ENCODE results near the gene KRTAP5-1.
"Not testable (repeated sequence)": the region's sequence is repeated elsewhere in the genome, so short reads cannot be mapped to it uniquely, and the experiment has no call there.

Gene KRTAP5-1

GRCh38 chr11:1584661-1585370, at the start of gene KRTAP5-1:
TSS of gene KRTAP5-1 (minus strand) at chr11:1585283. CDS start at chr11:1585249, 34 bp downstream.
- not testable (repeated sequence) for DNase-seq (ENCODE audit: low read depth, low spot score); H3K9me3 ChIP-seq (ENCODE audit: control insufficient read depth, insufficient read depth, low read length); H3K27me3 ChIP-seq (ENCODE audit: control insufficient read depth, insufficient read depth, low read length); H3K4me1 ChIP-seq (ENCODE audit: control insufficient read depth, insufficient read depth, low read length); H3K27ac ChIP-seq (ENCODE audit: low read length); H3K4me3 ChIP-seq (ENCODE audit: low read length); H3K36me3 ChIP-seq (ENCODE audit: control insufficient read depth, insufficient read depth, low read length)
- no CpG with 5 or more reads among the region's 9 CpGs for WGBS (ENCODE audit: insufficient coverage, insufficient read length)

GRCh38 chr11:1633864-1634263, 48.8 kb upstream of the KRTAP5-1 start:
- H3K4me3 ChIP-seq (ENCODE audit: low read length): no peak overlapping the region
- H3K27ac ChIP-seq (ENCODE audit: low read length): no peak overlapping the region
- H3K9me3 ChIP-seq (ENCODE audit: control insufficient read depth, insufficient read depth, low read length): no peaks in the 10 kb centered on the region
- WGBS (ENCODE audit: insufficient coverage, insufficient read length): no CpG with 5 or more reads among the region's 10 CpGs
- H3K4me1 ChIP-seq (ENCODE audit: control insufficient read depth, insufficient read depth, low read length): peaks cover 3% of the 10 kb centered on the region; the same call in 1 of the 2 replicates
- no peaks in the 10 kb centered on the region; the same call in 1 of the 2 replicates for H3K27me3 ChIP-seq (ENCODE audit: control insufficient read depth, insufficient read depth, low read length)
- H3K36me3 ChIP-seq (ENCODE audit: control insufficient read depth, insufficient read depth, low read length): no peaks in the 10 kb centered on the region
- no peak for DNase-seq (ENCODE audit: low read depth, low spot score)

- no peaks in the 10 kb centered on the region for H3K36me3 ChIP-seq (ENCODE audit: control insufficient read depth, insufficient read depth, low read length)
- no CpG with 5 or more reads among the region's 11 CpGs for WGBS (ENCODE audit: insufficient coverage, insufficient read length)
- no peak for DNase-seq (ENCODE audit: low read depth, low spot score)
- peaks cover 3% of the 10 kb centered on the region; the same call in 1 of the 2 replicates for H3K4me1 ChIP-seq (ENCODE audit: control insufficient read depth, insufficient read depth, low read length)
- no peak overlapping the region for H3K4me3 ChIP-seq (ENCODE audit: low read length)
- H3K9me3 ChIP-seq (ENCODE audit: control insufficient read depth, insufficient read depth, low read length): no peaks in the 10 kb centered on the region
- H3K27ac ChIP-seq (ENCODE audit: low read length): no peak overlapping the region
- no peaks in the 10 kb centered on the region; the same call in 1 of the 2 replicates for H3K27me3 ChIP-seq (ENCODE audit: control insufficient read depth, insufficient read depth, low read length)
Measured at GRCh38 chr11:1632053-1632714, 47.1 kb upstream of the KRTAP5-1 start.

DNA sequence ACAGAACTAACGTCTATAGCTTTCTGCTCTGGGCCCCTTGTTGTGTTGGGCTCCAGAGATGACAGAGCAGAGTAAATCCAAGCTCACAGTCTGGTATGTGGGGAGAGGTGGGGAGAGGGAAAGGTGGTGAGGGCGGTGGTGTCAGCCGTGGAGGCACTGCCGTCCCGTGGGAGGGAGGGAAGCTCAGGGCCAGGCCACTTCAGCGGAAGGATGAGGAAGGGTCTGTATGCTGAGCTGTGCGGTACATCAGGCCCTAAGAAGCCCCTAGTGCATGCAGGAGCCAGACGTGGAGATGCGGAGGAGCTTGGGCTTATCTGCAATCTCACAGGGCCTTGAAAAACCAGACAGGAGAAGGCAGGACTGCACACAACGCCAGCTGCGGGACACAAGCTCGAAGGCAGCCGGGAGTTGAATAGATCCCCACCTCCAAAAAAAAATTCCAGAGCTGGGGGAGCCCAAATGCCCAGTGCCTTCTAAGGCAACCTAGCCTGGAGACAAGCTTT, 46.0 kb upstream of the KRTAP5-1 start:
- H3K27me3 ChIP-seq (ENCODE audit: control insufficient read depth, insufficient read depth, low read length): no peaks in the 10 kb centered on the region; the same call in 1 of the 2 replicates
- DNase-seq (ENCODE audit: low read depth, low spot score): no peak
- H3K36me3 ChIP-seq (ENCODE audit: control insufficient read depth, insufficient read depth, low read length): no peaks in the 10 kb centered on the region
- WGBS (ENCODE audit: insufficient coverage, insufficient read length): no CpG with 5 or more reads among the region's 13 CpGs
- H3K4me1 ChIP-seq (ENCODE audit: control insufficient read depth, insufficient read depth, low read length): peaks cover 3% of the 10 kb centered on the region; the same call in 1 of the 2 replicates
- no peaks in the 10 kb centered on the region for H3K9me3 ChIP-seq (ENCODE audit: control insufficient read depth, insufficient read depth, low read length)
- no peak overlapping the region for H3K4me3 ChIP-seq (ENCODE audit: low read length)
- no peak overlapping the region for H3K27ac ChIP-seq (ENCODE audit: low read length)

DNA sequence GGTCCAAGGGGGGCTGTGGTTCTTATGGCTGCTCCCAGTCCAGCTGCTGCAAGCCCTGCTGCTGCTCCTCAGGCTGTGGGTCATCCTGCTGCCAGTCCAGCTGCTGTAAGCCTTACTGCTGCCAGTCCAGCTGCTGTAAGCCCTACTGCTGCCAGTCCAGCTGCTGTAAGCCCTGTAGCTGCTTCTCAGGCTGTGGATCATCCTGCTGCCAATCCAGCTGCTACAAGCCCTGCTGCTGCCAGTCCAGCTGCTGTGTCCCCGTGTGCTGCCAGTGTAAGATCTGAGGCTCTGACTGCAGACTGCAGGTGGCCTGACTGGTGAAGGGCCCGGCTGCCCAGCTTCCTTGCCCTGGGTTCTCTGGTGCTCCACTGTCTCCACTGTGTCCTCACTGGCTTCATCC, 45.2 kb upstream of the KRTAP5-1 start:
- H3K27ac ChIP-seq (ENCODE audit: low read length): no peak overlapping the region
- H3K4me1 ChIP-seq (ENCODE audit: control insufficient read depth, insufficient read depth, low read length): peaks cover 3% of the 10 kb centered on the region; the same call in 1 of the 2 replicates
- H3K4me3 ChIP-seq (ENCODE audit: low read length): no peak overlapping the region
- no peaks in the 10 kb centered on the region for H3K36me3 ChIP-seq (ENCODE audit: control insufficient read depth, insufficient read depth, low read length)
- WGBS (ENCODE audit: insufficient coverage, insufficient read length): no CpG with 5 or more reads among the region's 2 CpGs
- no peak for DNase-seq (ENCODE audit: low read depth, low spot score)
- H3K9me3 ChIP-seq (ENCODE audit: control insufficient read depth, insufficient read depth, low read length): no peaks in the 10 kb centered on the region
- H3K27me3 ChIP-seq (ENCODE audit: control insufficient read depth, insufficient read depth, low read length): no peaks in the 10 kb centered on the region; the same call in 1 of the 2 replicates

- H3K27me3 ChIP-seq (ENCODE audit: control insufficient read depth, insufficient read depth, low read length): no peaks in the 10 kb centered on the region; the same call in 1 of the 2 replicates
- no peaks in the 10 kb centered on the region for H3K36me3 ChIP-seq (ENCODE audit: control insufficient read depth, insufficient read depth, low read length)
- no CpG with 5 or more reads among the region's 26 CpGs for WGBS (ENCODE audit: insufficient coverage, insufficient read length)
- DNase-seq (ENCODE audit: low read depth, low spot score): no peak
- no peak within 1 kb of the TSS for H3K4me3 ChIP-seq (ENCODE audit: low read length)
- peaks cover 3% of the 10 kb centered on the region; the same call in 1 of the 2 replicates for H3K4me1 ChIP-seq (ENCODE audit: control insufficient read depth, insufficient read depth, low read length)
- H3K9me3 ChIP-seq (ENCODE audit: control insufficient read depth, insufficient read depth, low read length): no peaks in the 10 kb centered on the region
- no peak within 1 kb of the TSS for H3K27ac ChIP-seq (ENCODE audit: low read length)
Measured at GRCh38 chr11:1629326-1630185, 44.5 kb upstream of the KRTAP5-1 start, which contains the start of gene KRTAP5-5. TSS of gene KRTAP5-5 (plus strand) at chr11:1629775. CDS start at chr11:1629841, 66 bp downstream.

- H3K27ac ChIP-seq (ENCODE audit: low read length): no peak overlapping the region
- no peaks in the 10 kb centered on the region for H3K9me3 ChIP-seq (ENCODE audit: control insufficient read depth, insufficient read depth, low read length)
- no CpG with 5 or more reads among the region's 35 CpGs for WGBS (ENCODE audit: insufficient coverage, insufficient read length)
- H3K4me1 ChIP-seq (ENCODE audit: control insufficient read depth, insufficient read depth, low read length): peaks cover 3% of the 10 kb centered on the region; the same call in 1 of the 2 replicates
- no peaks in the 10 kb centered on the region for H3K36me3 ChIP-seq (ENCODE audit: control insufficient read depth, insufficient read depth, low read length)
- DNase-seq (ENCODE audit: low read depth, low spot score): peak; percentile 54
- H3K27me3 ChIP-seq (ENCODE audit: control insufficient read depth, insufficient read depth, low read length): no peaks in the 10 kb centered on the region; the same call in 1 of the 2 replicates
- no peak overlapping the region for H3K4me3 ChIP-seq (ENCODE audit: low read length)
Measured at GRCh38 chr11:1628506-1629325, 43.6 kb upstream of the KRTAP5-1 start.

DNA sequence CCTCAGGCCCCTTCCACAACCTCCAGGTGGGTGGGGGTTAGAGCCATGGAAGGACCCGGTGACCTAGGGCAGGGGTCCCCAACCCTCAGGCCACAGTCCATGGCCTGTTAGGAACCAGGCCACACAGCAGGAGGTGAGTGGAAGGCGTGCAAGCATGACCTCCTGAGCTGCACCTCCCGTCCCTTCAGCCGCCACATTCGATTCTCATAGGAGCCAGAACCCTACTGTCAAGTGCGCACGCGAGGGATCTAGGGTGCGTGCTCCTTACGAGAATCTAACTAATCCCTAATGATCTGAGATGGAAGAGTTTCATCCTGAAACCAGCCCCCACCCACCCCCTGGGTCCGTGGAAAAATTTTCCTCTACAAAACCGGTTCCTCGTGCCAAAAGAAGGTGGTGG, 40.5 kb upstream of the KRTAP5-1 start:
- Histone ChIP-seq H3K4me3 (ENCODE audit: low read length) (no peak overlapping the region), H3K27me3 (ENCODE audit: control insufficient read depth, insufficient read depth, low read length) (no peaks in the 10 kb centered on the region; the same call in 1 of the 2 replicates), H3K9me3 (ENCODE audit: control insufficient read depth, insufficient read depth, low read length) (no peaks in the 10 kb centered on the region), H3K4me1 (ENCODE audit: control insufficient read depth, insufficient read depth, low read length) (no peaks in the 10 kb centered on the region), H3K27ac (ENCODE audit: low read length) (no peak overlapping the region), H3K36me3 (ENCODE audit: control insufficient read depth, insufficient read depth, low read length) (no peaks in the 10 kb centered on the region)
- DNase-seq (ENCODE audit: low read depth, low spot score): no peak
- no CpG with 5 or more reads among the region's 13 CpGs for WGBS (ENCODE audit: insufficient coverage, insufficient read length)

- no peak for DNase-seq (ENCODE audit: low read depth, low spot score)
- no peaks in the 10 kb centered on the region for H3K36me3 ChIP-seq (ENCODE audit: control insufficient read depth, insufficient read depth, low read length)
- no peaks in the 10 kb centered on the region; the same call in 1 of the 2 replicates for H3K27me3 ChIP-seq (ENCODE audit: control insufficient read depth, insufficient read depth, low read length)
- H3K4me3 ChIP-seq (ENCODE audit: low read length): no peak overlapping the region
- no peaks in the 10 kb centered on the region for H3K9me3 ChIP-seq (ENCODE audit: control insufficient read depth, insufficient read depth, low read length)
- H3K4me1 ChIP-seq (ENCODE audit: control insufficient read depth, insufficient read depth, low read length): no peaks in the 10 kb centered on the region
- no peak overlapping the region for H3K27ac ChIP-seq (ENCODE audit: low read length)
- no CpG with 5 or more reads among the region's 16 CpGs for WGBS (ENCODE audit: insufficient coverage, insufficient read length)
Measured at GRCh38 chr11:1624621-1625020, 39.5 kb upstream of the KRTAP5-1 start.

All from iPS DF 6.9 (cell line).